ENCODE data around the gene BTBD16.
A peak's percentile ranks its signal among the peaks of the same experiment; 100 is the strongest.

Gene BTBD16

GRCh38 chr10:122252805-122253204 lies 18.3 kb upstream of the BTBD16 start:
- DNase-seq (ENCODE audit: low read depth): peak; percentile 10
- no peak overlapping the region for H3K4me3 ChIP-seq (ENCODE audit: low read length)
- no peak for TF ChIP-seq CTCF (IDR thresholded peaks at IDR 0.05; ENCODE audit: insufficient read depth, low read depth, low read length, missing control alignments)

- no peak overlapping the region for H3K4me3 ChIP-seq (ENCODE audit: low read length)
- DNase-seq (ENCODE audit: low read depth): no peak
- TF ChIP-seq CTCF (IDR thresholded peaks at IDR 0.05; ENCODE audit: insufficient read depth, low read depth, low read length, missing control alignments): no peak
Measured at GRCh38 chr10:122253605-122254004, 17.5 kb upstream of the BTBD16 start.

- no peak for DNase-seq (ENCODE audit: low read depth)
- H3K4me3 ChIP-seq (ENCODE audit: low read length): no peak overlapping the region
- TF ChIP-seq CTCF (IDR thresholded peaks at IDR 0.05; ENCODE audit: insufficient read depth, low read depth, low read length, missing control alignments): no peak
Measured at GRCh38 chr10:122254831-122255230, 16.3 kb upstream of the BTBD16 start.

- no peak overlapping the region for H3K4me3 ChIP-seq (ENCODE audit: low read length)
- no peak for TF ChIP-seq CTCF (IDR thresholded peaks at IDR 0.05; ENCODE audit: insufficient read depth, low read depth, low read length, missing control alignments)
- DNase-seq (ENCODE audit: low read depth): no peak
Measured at GRCh38 chr10:122255509-122256301, 15.4 kb upstream of the BTBD16 start.

- DNase-seq (ENCODE audit: low read depth): no peak
Measured at GRCh38 chr10:122257041-122257440, 14.1 kb upstream of the BTBD16 start.

GRCh38 chr10:122258136-122259074 lies 12.7 kb upstream of the BTBD16 start:
- no peak overlapping the region for H3K4me3 ChIP-seq (ENCODE audit: low read length)
- no peak for DNase-seq (ENCODE audit: low read depth)
- no peak for TF ChIP-seq CTCF (IDR thresholded peaks at IDR 0.05; ENCODE audit: insufficient read depth, low read depth, low read length, missing control alignments)

More at GRCh38 chr10:122257041-122257440, 14.1 kb upstream of the BTBD16 start:
- TF ChIP-seq CTCF (IDR thresholded peaks at IDR 0.05; ENCODE audit: insufficient read depth, low read depth, low read length, missing control alignments): no peak
- H3K4me3 ChIP-seq (ENCODE audit: low read length): no peak overlapping the region
